NCI-H2029 treated with DMSO at 0.1 percent for 48 hours (cell line): Measurements from ENCODE around the gene OR51V1.
"Not testable (repeated sequence)": the region's sequence is repeated elsewhere in the genome, so short reads cannot be mapped to it uniquely, and the experiment has no call there.

Experiments
- DNase-seq: peaks from one replicate; lab custom pipeline; 2025; lab: John Stamatoyannopoulos, UW

Gene OR51V1

DNA sequence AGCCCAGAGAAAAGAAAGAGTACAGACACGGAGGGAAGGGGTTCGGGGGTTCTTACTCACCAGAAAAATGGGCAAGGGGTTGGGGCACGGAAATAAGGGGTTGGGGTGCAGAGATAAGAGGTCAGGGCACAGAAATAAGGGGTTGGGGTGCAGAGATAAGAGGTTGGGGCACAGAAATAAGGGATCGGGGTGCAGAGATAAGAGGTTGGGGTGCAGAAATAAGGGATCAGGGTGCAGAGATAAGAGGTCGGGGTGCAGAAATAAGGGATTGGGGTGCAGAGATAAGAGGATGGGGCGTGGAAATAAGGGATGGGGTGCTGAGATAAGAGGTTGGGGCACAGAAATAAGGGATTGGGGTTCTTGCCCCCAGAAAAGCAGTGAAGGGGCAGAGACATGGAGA is 35.7 kb downstream of the OR51V1 start:
- not testable (repeated sequence) for DNase-seq

DNA sequence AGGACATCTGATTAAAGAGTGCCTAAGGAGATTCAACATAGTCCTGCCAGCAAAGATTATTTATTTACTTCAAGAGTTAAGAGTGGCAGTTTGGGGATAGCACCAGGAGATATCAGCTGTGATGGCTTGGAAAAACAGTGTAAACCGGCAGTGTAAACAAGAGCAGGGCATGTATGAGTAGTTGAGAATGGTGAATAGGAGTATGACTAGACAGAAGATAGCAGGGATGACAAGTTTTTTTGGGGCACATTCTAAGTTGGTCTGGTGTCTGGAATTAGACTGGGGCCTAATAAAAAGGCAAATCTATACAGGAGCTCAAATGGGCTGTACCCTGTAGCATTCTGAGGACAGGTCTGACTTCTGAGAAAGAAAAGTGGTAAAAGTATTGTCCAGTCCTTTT is 39.4 kb downstream of the OR51V1 start:
- DNase-seq: not testable (repeated sequence)

DNA sequence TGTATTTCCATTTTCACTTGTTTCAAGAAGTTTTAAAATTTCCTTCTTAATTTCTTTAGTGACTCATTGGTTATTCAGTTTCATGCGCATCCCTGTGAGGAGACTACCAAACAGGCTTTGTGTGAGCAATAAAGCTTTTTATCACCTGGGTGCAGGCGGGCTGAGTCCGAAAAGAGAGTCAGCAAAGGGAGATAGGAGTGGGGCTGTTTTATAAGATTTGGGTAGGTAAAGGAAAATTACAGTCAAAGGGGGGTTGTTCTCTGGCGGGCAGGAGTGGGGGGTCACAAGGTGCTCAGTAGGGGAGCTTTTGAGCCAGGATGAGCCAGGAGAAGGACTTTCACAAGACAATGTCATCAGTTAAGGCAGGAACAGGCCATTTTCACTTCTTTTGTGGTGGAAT is 40.3 kb downstream of the OR51V1 start:
- not testable (repeated sequence) for DNase-seq

DNA sequence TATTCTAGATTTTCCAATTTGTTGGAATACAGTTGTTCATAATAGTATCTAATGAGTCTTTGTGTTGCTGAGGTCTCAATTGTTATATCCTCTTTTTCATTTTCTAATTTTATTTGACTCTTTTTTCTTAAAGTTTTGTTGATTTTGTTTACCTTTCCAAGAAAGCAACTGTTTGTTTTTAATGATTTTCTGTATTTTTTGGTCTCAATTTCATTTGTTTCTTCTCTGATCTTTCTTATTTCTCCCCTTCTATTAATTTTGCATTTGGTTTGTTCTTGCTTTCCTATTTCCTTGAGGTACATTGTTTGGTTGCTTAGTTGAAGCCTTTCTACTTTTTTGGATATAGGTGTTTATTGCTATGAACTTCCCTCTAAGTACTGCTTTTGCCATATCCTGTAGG is 40.7 kb downstream of the OR51V1 start:
- no peak for DNase-seq

DNA sequence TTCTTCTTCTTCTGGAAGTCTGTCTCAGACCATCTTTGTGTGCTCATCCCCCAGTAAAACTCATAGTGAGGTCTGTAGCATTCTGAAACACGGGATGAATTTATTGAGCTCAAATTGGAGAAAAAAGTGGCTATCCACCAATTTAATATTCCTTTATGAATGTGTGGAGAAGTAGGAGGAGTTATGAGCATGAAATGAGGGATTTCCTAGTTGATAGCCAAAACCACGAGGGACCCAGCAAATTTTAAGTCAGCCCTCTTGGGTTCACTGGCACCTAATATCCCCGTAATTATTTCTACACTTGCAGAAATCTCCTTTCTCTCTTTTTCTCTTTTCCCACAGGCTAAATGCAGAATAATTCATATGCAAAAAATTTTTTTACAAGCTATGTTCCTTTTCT is 45.8 kb downstream of the OR51V1 start, which contains the start of gene OR52A1:
OR52A1 (minus strand) TSS at position 101 of the 400 bp plus-strand sequence. CDS start 2,388 bp downstream, outside the sequence.
- no peak for DNase-seq

DNA sequence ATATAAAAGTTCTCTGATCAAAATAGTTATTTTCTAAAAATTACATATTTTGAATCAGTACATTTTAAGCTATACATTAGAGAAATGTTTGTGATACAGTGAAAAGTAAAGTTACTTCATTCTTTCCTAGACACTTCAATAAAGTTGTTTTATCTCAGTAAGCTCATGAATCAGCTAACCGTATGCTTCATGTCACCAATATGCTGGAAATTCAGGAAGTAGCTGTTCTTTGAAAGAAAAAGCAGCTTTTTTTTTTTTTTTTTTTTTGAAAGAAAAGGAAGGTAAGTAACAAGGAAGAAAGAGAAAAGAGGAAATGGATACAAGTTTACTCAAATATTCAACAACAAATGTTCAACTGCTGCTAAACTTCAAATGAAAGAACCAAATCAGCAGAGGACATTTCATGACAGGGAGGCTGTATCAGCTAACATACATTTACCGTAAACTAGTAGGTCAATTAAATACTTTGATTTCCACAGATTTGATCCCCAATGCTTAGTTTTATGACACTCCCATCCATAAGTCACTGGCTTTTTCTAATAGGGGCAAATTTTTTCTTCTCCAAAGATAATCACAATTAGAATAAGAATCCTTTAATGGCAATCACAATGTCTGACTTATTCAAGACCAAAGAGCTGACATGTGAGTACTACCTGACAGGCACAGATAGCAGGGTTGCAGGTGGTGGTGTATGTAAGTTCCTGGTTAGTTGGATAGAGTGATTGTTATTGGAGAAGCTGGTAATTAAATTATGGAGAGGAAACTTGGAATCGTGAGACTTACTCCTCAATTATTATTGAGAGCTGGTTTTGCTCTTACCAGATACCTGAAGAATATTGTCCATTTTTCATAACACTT is 46.7 kb downstream of the OR51V1 start:
- DNase-seq: no peak

DNA sequence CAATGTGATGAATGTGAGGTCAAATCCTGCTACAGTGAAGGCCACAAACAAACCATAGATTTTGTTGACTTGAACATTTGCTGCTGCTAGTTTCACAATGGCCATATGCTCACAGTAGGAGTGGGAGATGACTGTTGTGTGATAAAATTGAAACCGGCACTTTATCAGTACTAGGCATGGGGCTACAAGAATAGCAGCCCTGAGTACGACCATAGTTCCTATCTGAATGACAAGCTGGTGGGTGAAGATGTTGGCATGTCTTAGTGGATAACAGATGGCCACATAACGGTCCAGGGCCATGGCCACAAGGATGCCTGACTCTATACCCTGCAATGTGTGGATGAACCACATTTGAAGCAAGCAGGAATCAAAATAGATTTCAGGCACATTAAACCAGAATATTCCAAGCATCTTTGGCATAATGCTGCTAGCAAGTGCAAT is 48.7 kb downstream of the OR51V1 start:
- DNase-seq: no peak
